Stomach smooth muscle (tissue), 2 donors: ENCODE data around the gene SLC41A3.
"Not testable (repeated sequence)": the region's sequence is repeated elsewhere in the genome, so short reads cannot be mapped to it uniquely, and the experiment has no call there.

Experiments used
- H3K27ac ChIP-seq: one replicate; pipeline ENCODE4 v1.7.0; 2013; ENCODE audit warnings: mild to moderate bottlenecking, low read length, inconsistent platforms
- H3K27me3 ChIP-seq, 2 donors: one replicate each; pipeline ENCODE4 v1.7.0; 2013; ENCODE audit warnings: low read length in 2 of 2; ENCODE audit not compliant: insufficient read depth in 2 of 2, control insufficient read depth in 1 of 2
- H3K36me3 ChIP-seq, 2 donors: one replicate each; pipeline ENCODE4 v1.7.0; 2013; ENCODE audit warnings: low read length in 2 of 2; ENCODE audit not compliant: control insufficient read depth in 2 of 2, insufficient read depth in 2 of 2
- H3K4me1 ChIP-seq: one replicate; pipeline ENCODE4 v1.7.0; 2013; ENCODE audit warnings: low read length; ENCODE audit not compliant: control insufficient read depth, insufficient read depth
- H3K4me3 ChIP-seq, 2 donors: one replicate each; pipeline ENCODE4 v1.7.0; 2013; ENCODE audit warnings: low read length in 2 of 2
- H3K9ac ChIP-seq, 2 donors: one replicate each; pipeline ENCODE4 v1.7.0; 2013; ENCODE audit warnings: low read length in 2 of 2, mild to moderate bottlenecking in 1 of 2
- H3K9me3 ChIP-seq, 2 donors: one replicate each; pipeline ENCODE4 v1.7.0; 2013; ENCODE audit warnings: low read length in 2 of 2; ENCODE audit not compliant: control insufficient read depth in 2 of 2
- donor health status: healthy.
- donor health status: Pancreatic carcinoma.

SLC41A3 gene

GRCh38 chr3:126104028-126104635 lies 20.2 kb upstream of the SLC41A3 start:
- peaks cover 20% of the 10 kb centered on the region for H3K4me1 ChIP-seq
- peaks cover 0 to 12% of the 10 kb centered on the region in 2 donors for H3K36me3 ChIP-seq
- H3K9me3 ChIP-seq = no peaks in the 10 kb centered on the region
- no peak overlapping the region for H3K27ac ChIP-seq
- H3K4me3 ChIP-seq = no peak overlapping the region
- H3K27me3 ChIP-seq = no peaks in the 10 kb centered on the region
- no peak overlapping the region for H3K9ac ChIP-seq

- H3K27ac ChIP-seq = peak overlapping the region; percentile 77
- no peaks in the 10 kb centered on the region for H3K9me3 ChIP-seq
- no peaks in the 10 kb centered on the region for H3K27me3 ChIP-seq
- H3K4me1 ChIP-seq = peaks cover 20% of the 10 kb centered on the region
- peak overlapping the region in 1 of 2 donors; percentile 71 for H3K9ac ChIP-seq
- H3K4me3 ChIP-seq = no peak overlapping the region
- peaks cover 0 to 9% of the 10 kb centered on the region in 2 donors for H3K36me3 ChIP-seq
Measured at GRCh38 chr3:126103121-126104027, 19.4 kb upstream of the SLC41A3 start.

- H3K27ac ChIP-seq = peak overlapping the region; percentile 77
- H3K36me3 ChIP-seq = peaks cover 0 to 8% of the 10 kb centered on the region in 2 donors
- peaks cover 20% of the 10 kb centered on the region for H3K4me1 ChIP-seq
- no peaks in the 10 kb centered on the region for H3K9me3 ChIP-seq
- H3K27me3 ChIP-seq = no peaks in the 10 kb centered on the region
- H3K4me3 ChIP-seq = no peak overlapping the region
- H3K9ac ChIP-seq = peak overlapping the region; percentile 27 to 71
Measured at GRCh38 chr3:126102530-126102951, 18.6 kb upstream of the SLC41A3 start.

GRCh38 chr3:126102011-126102410 lies 18.1 kb upstream of the SLC41A3 start:
- Histone ChIP-seq H3K36me3 (peaks cover 0 to 8% of the 10 kb centered on the region in 2 donors), H3K9me3 (no peaks in the 10 kb centered on the region), H3K4me3 (no peak overlapping the region), H3K27ac (peak overlapping the region; percentile 77), H3K27me3 (no peaks in the 10 kb centered on the region), H3K4me1 (peaks cover 20% of the 10 kb centered on the region), H3K9ac (no peak overlapping the region)

- Histone ChIP-seq H3K27ac (no peak overlapping the region), H3K9me3 (no peaks in the 10 kb centered on the region), H3K9ac (no peak overlapping the region), H3K27me3 (no peaks in the 10 kb centered on the region), H3K4me1 (peaks cover 20% of the 10 kb centered on the region), H3K36me3 (peaks cover 0 to 4% of the 10 kb centered on the region in 2 donors), H3K4me3 (no peak overlapping the region)
Measured at GRCh38 chr3:126101521-126101982, 17.6 kb upstream of the SLC41A3 start.

- Histone ChIP-seq H3K4me1 (peaks cover 20% of the 10 kb centered on the region), H3K27me3 (no peaks in the 10 kb centered on the region), H3K4me3 (no peak overlapping the region), H3K27ac (no peak overlapping the region), H3K36me3 (peaks cover 0 to 4% of the 10 kb centered on the region in 2 donors), H3K9ac (no peak overlapping the region), H3K9me3 (peaks cover 0 to 3% of the 10 kb centered on the region in 2 donors)
Measured at GRCh38 chr3:126100634-126101301, 16.8 kb upstream of the SLC41A3 start.

GRCh38 chr3:126100269-126100633 lies 16.3 kb upstream of the SLC41A3 start:
- H3K4me3 ChIP-seq = no peak overlapping the region
- no peaks in the 10 kb centered on the region for H3K27me3 ChIP-seq
- peaks cover 20% of the 10 kb centered on the region for H3K4me1 ChIP-seq
- peaks cover 0 to 3% of the 10 kb centered on the region in 2 donors for H3K9me3 ChIP-seq
- peaks cover 0 to under 1% of the 10 kb centered on the region in 2 donors for H3K36me3 ChIP-seq
- H3K27ac ChIP-seq = no peak overlapping the region
- H3K9ac ChIP-seq = no peak overlapping the region

- no peak overlapping the region for H3K9ac ChIP-seq
- peaks cover 0 to 3% of the 10 kb centered on the region in 2 donors for H3K9me3 ChIP-seq
- no peaks in the 10 kb centered on the region for H3K27me3 ChIP-seq
- no peaks in the 10 kb centered on the region for H3K36me3 ChIP-seq
- peaks cover 19% of the 10 kb centered on the region for H3K4me1 ChIP-seq
- H3K27ac ChIP-seq = no peak overlapping the region
- no peak overlapping the region for H3K4me3 ChIP-seq
Measured at GRCh38 chr3:126098391-126098858, 14.5 kb upstream of the SLC41A3 start.

- no peak overlapping the region for H3K4me3 ChIP-seq
- H3K27ac ChIP-seq = no peak overlapping the region
- no peak overlapping the region for H3K9ac ChIP-seq
- no peaks in the 10 kb centered on the region for H3K36me3 ChIP-seq
- peaks cover 13% of the 10 kb centered on the region for H3K4me1 ChIP-seq
- no peaks in the 10 kb centered on the region for H3K27me3 ChIP-seq
- H3K9me3 ChIP-seq = peaks cover 0 to 3% of the 10 kb centered on the region in 2 donors
Measured at GRCh38 chr3:126097801-126098200, 13.9 kb upstream of the SLC41A3 start.

GRCh38 chr3:126096274-126096673 lies 12.3 kb upstream of the SLC41A3 start:
- H3K36me3 ChIP-seq, H3K27me3 ChIP-seq, H3K4me3 ChIP-seq, H3K9ac ChIP-seq, H3K4me1 ChIP-seq, H3K9me3 ChIP-seq, H3K27ac ChIP-seq: not testable (repeated sequence)
